Psoas muscle (tissue), 8 donors: ENCODE results near the gene STX11. TPM values are rescaled to one million over a fixed set of nuclear protein-coding genes. Genes with fewer than 3 reads are reported as not detected.

ENCODE experiments used
- ATAC-seq, 4 donors: fragments of 200-7000 bp; cut with Tn5 transposase; one replicate each; pipeline ENCODE4 v1.9.1; 2020; ENCODE audit warnings: moderate library complexity in 3 of 4, mild to moderate bottlenecking in 2 of 4
- DNase-seq, 2 donors: peaks; one replicate each; pipeline ENCODE4 v3.0.0-alpha.2; 2020
- H3K27ac ChIP-seq: fragments of 200-600 bp; one replicate; pipeline ENCODE4 v1.8.0; 2022
- H3K27me3 ChIP-seq, 3 donors: fragments of 200-600 bp in 1 of 3; one replicate each; pipeline versions ENCODE4 v1.6.1 to v1.8.0; 2013 to 2022; ENCODE audit warnings: low read length in 2 of 3, mild to moderate bottlenecking in 2 of 3, moderate library complexity in 1 of 3; ENCODE audit not compliant: insufficient read depth in 3 of 3
- H3K36me3 ChIP-seq, 2 donors: fragments of 200-600 bp in 1 of 2; one replicate each; pipeline versions ENCODE4 v1.6.1 to v1.8.0; 2013 to 2022; ENCODE audit warnings: low read depth in 1 of 2, mild to moderate bottlenecking in 1 of 2, moderate library complexity in 1 of 2; ENCODE audit not compliant: insufficient read depth in 1 of 2
- H3K4me1 ChIP-seq: fragments of 200-600 bp; one replicate; pipeline ENCODE4 v1.8.0; 2022
- H3K4me3 ChIP-seq: fragments of 200-600 bp; one replicate; pipeline ENCODE4 v1.8.0; 2022; ENCODE audit warnings: mild to moderate bottlenecking
- H3K9me3 ChIP-seq: fragments of 200-600 bp; one replicate; pipeline ENCODE4 v1.8.0; 2022
- WGBS, 3 donors: extraction: QIAGEN DNeasy Blood & Tissue Kit; methylation state at CpG; one replicate each; pipeline versions ENCODE4 v1.1.6 to v1.1.7; 2013; 5-methylcytosine and 5-hydroxymethylcytosine counted together
- intact Hi-C, 2 donors: fragments of 100-400 bp; cut with DNase I; formaldehyde crosslinking; loops; one replicate each; pipeline versions ENCODE4 v1.11.0 to v1.14.2; 2022
- polyA plus RNA-seq, 3 donors: library from polyadenylated mRNA; stranded (reverse); fragments of 200-250 nt; gene quantifications; one replicate each; pipeline ENCODE4 v1.2.3, GENCODE V29; 2013
- total RNA-seq, 4 donors: library from RNA; stranded (reverse); fragmentation: NEBNext Ultra II Directional in 2 of 4; extraction: Animal tissue kit (Norgen Biotek cat#: 25700) in 2 of 4; gene quantifications; one replicate each; pipeline versions ENCODE4 v1.2.1 to v1.2.4, GENCODE V29; 2021 to 2023
- TF ChIP-seq, protein P1 (sequence below): fragments of 200-600 bp; IDR thresholded peaks from one replicate; pipeline ENCODE4 v1.8.0; 2022; ENCODE audit warnings: antibody characterized with exemption
- donor health status: healthy with polysubstance abuse.
- donor health status: DM: no; HTN: no; CAD: no; lungs with moderate emphysema.
- donor health status: Bipolar disorder and iron deficiency.
- donor health status: healthy.
- donor health status: DM: yes; HTN: yes; CAD: no.
- donor health status: DM: no; HTN: no; CAD: no.
- donor health status: DM: no; HTN: no; CAD: no.
- donor health status: DM: yes; HTN: yes; CAD: no.

STX11 gene
- total and polyA plus RNA-seq, 7 donors, result 1.2 to 4.6 (median 1.4) TPM

DNA sequence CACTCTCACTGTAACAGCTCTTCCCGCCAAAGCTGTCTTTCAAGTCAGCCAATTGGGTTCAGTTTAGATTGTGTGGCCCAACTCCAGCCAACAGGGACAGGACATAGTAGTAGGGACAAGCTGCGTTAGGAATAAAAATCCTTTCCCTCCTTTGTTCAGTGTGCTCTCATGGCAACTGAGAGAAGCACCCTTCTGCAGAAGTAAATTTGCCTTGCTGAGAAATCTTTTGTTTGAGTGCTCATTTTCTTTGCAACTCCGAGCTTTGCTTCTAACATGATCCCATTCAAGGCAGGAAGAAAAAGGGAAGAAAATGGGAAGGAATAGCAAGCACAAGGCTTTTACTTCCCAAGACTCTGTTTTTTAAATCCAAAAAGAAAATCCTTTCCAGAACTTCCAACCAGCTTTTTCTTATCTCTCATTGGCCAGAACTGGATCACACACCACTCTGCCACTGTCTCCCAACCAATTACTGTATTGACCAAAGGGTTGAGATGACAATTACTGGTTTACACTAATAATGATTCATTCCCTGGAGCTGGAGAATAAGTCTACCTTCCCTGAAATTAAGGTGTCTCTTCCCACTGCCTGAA lies 52.7 kb downstream of the STX11 start:
- H3K9me3 ChIP-seq, result peaks cover 17% of the 10 kb centered on the region
- TF ChIP-seq, protein P1, sequence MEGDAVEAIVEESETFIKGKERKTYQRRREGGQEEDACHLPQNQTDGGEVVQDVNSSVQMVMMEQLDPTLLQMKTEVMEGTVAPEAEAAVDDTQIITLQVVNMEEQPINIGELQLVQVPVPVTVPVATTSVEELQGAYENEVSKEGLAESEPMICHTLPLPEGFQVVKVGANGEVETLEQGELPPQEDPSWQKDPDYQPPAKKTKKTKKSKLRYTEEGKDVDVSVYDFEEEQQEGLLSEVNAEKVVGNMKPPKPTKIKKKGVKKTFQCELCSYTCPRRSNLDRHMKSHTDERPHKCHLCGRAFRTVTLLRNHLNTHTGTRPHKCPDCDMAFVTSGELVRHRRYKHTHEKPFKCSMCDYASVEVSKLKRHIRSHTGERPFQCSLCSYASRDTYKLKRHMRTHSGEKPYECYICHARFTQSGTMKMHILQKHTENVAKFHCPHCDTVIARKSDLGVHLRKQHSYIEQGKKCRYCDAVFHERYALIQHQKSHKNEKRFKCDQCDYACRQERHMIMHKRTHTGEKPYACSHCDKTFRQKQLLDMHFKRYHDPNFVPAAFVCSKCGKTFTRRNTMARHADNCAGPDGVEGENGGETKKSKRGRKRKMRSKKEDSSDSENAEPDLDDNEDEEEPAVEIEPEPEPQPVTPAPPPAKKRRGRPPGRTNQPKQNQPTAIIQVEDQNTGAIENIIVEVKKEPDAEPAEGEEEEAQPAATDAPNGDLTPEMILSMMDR, result no peak
- no peaks in the 10 kb centered on the region for H3K27me3 ChIP-seq
- ATAC-seq (no peak), DNase-seq (no peak)
- no peaks in the 10 kb centered on the region for H3K36me3 ChIP-seq
- no peaks in the 10 kb centered on the region for H3K4me1 ChIP-seq
- no peak overlapping the region for H3K27ac ChIP-seq
- 68 to 82% (median 78%) methylated on average over 3 of the region's 3 CpGs for WGBS, 3 donors
- intact Hi-C loops, result loop anchor here in 1 of 2 donors (5.0 kb wide), 1 partner anchor 499 kb away; no protein-coding TSS in a partner anchor
- H3K4me3 ChIP-seq, result no peak overlapping the region

GRCh38 chr6:144211160-144211559 lies 60.8 kb downstream of the STX11 start:
- Histone ChIP-seq H3K4me1 (peaks cover 9% of the 10 kb centered on the region), H3K36me3 (no peaks in the 10 kb centered on the region), H3K27ac (no peak overlapping the region), H3K27me3 (peaks cover 0 to 5% (median 0%) of the 10 kb centered on the region in 3 donors), H3K9me3 (peaks cover 8% of the 10 kb centered on the region), H3K4me3 (no peak overlapping the region)
- ATAC-seq, result no peak
- TF ChIP-seq, protein P1, result no peak
- 68 to 85% (median 77%) methylated on average over 7 of the region's 7 CpGs for WGBS, 3 donors
- DNase-seq, result no peak
- intact Hi-C loops, result loop anchor here in 1 of 2 donors (10.0 kb wide), 1 partner anchor 264 kb away; no protein-coding TSS in a partner anchor

DNA sequence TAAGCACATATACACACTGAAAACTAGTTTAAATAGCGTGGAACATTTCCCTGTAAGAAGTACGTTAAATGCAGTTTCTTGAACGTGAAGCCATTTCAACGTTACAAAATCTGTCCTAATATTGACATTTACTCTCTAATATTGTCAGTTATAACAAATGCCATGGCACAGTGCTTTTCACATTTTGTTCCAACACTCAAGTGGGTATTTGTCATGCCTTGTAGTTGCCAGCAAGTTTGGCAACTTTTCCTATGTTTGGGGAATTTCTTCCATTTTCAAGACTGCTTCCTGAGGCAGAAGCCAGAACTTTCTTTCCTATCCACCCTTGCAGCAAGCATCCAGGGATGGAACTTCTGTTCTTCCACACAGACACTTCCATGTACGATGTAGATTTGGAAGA lies 63.0 kb downstream of the STX11 start:
- 38 to 64% (median 41%) methylated on average over 5 of the region's 5 CpGs for WGBS, 3 donors
- no peak overlapping the region for H3K4me3 ChIP-seq
- H3K36me3 ChIP-seq, result no peaks in the 10 kb centered on the region
- H3K9me3 ChIP-seq, result peaks cover 8% of the 10 kb centered on the region
- peaks cover 0 to 5% (median 0%) of the 10 kb centered on the region in 3 donors for H3K27me3 ChIP-seq
- TF ChIP-seq, protein P1, result no peak
- H3K4me1 ChIP-seq, result peaks cover 14% of the 10 kb centered on the region
- DNase-seq (no peak), ATAC-seq (no peak)
- intact Hi-C loops, result loop anchor here in 1 of 2 donors (10.0 kb wide), 1 partner anchor 261 kb away; no protein-coding TSS in a partner anchor
- no peak overlapping the region for H3K27ac ChIP-seq

GRCh38 chr6:144214029-144214428 lies 63.7 kb downstream of the STX11 start:
- no peak overlapping the region for H3K27ac ChIP-seq
- intact Hi-C loops, result loop anchor here in 1 of 2 donors (10.0 kb wide), 1 partner anchor 261 kb away; no protein-coding TSS in a partner anchor

More at GRCh38 chr6:144214029-144214428, 63.7 kb downstream of the STX11 start:
- 97 to 100% (median 97%) methylated on average over 2 of the region's 2 CpGs for WGBS, 3 donors
- Histone ChIP-seq H3K27me3 (peaks cover 0 to 4% (median 0%) of the 10 kb centered on the region in 3 donors), H3K36me3 (no peaks in the 10 kb centered on the region), H3K4me3 (no peak overlapping the region), H3K9me3 (peaks cover 8% of the 10 kb centered on the region), H3K4me1 (peaks cover 14% of the 10 kb centered on the region)
- DNase-seq (no peak), ATAC-seq (no peak)
- TF ChIP-seq, protein P1, result no peak
